ENCODE measurements around the gene OR2K2. TPM values are rescaled to one million over a fixed set of nuclear protein-coding genes. Genes with fewer than 3 reads are reported as not detected.

The OR2K2 gene
- not detected in 2 replicates for total RNA-seq

GRCh38 chr9:111330124-111330523, at the start of gene OR2K2:
OR2K2 (minus strand) TSS chr9:111330224; CDS start chr9:111328433, 1,791 bp downstream.

Other genes with a start within 250 kb of the OR2K2 start
- 41.7 and 63.6 TPM in 2 replicates for gene ECPAS, start 154.2 kb upstream of the OR2K2 start, total RNA-seq
- 1.1 and 2.3 TPM in 2 replicates for gene ZNF483, start 195.0 kb upstream of the OR2K2 start, total RNA-seq

Measured in airway epithelial cell (primary cell).